HG03520 (cell line): Measurements from ENCODE around the gene KIAA1671.

Source experiments
- ATAC-seq: cut with Tn5 transposase; IDR thresholded peaks from one replicate; pipeline ENCODE4 v1.9.1; 2021; ENCODE audit warnings: mild to moderate bottlenecking, moderate library complexity; ENCODE audit not compliant: unreplicated experiment

The KIAA1671 gene

DNA sequence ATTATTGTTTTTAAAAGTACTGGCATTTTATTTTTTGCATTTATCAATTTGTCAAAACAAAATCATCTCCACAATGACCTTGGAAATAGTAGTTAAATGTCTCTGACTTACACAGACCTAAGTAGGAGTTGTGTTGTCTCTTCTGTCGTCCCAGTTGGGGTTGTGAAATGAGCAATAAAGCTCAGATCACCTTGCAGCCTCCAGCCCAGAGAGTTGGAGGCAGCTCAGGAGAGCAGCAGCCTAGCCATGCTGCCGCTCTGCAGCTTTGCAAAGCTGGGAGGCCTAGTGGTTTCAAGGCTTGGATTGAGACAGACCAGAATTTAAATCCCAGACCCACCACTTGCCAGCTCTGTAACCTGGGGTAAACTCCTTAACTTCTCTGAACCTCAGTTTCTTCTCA is 181.9 kb downstream of the KIAA1671 start:
- ATAC-seq: no peak

- no peak for ATAC-seq
Observed at GRCh38 chr22:25136953-25137576, 184.5 kb downstream of the KIAA1671 start.

DNA sequence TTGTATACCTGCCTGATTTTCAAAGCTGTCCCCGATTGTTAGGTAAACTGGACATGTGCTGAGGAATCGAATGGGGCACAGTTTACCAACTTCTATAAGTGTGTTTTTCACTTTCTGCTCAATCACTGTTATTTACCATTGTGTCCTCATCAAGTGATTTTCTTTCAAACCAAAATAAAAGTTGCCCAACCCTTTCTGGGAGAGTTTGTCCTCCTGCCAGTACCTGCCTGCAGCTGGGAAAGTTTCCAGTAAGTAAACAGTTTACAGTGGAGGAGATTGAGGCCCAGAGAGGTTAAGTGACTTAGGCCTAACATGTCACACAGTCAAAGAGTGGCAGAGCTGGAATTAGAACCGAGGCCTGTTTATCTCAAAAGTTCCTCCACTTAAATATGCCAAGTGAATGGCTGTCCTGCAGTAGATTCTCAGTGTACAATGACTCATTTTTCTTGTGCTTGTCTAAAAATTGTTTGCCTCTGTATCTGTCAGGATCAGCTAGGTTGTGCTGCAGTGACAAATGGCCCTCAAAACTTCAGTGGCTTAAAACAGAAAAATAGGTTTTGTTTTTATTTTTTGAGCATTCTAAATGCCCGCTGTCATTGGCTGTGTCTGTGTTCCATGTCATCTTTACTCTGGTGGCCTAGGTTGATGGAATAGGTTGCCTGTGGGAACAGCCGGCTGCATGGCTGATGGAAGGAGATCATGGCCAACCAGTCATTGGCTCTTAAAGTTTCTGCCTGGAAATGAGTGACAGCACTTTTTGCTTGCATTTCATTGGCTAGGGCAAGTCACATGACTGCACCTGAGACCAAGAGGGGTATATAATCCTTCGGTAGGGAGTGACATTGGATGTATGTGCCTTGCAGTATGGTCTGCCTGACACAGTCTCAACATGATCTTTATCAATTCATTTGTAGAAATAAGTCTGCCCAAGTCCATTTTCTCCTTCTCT is 185.3 kb downstream of the KIAA1671 start:
- ATAC-seq: no peak

- no peak for ATAC-seq
Observed at GRCh38 chr22:25139062-25139461, 186.5 kb downstream of the KIAA1671 start.

DNA sequence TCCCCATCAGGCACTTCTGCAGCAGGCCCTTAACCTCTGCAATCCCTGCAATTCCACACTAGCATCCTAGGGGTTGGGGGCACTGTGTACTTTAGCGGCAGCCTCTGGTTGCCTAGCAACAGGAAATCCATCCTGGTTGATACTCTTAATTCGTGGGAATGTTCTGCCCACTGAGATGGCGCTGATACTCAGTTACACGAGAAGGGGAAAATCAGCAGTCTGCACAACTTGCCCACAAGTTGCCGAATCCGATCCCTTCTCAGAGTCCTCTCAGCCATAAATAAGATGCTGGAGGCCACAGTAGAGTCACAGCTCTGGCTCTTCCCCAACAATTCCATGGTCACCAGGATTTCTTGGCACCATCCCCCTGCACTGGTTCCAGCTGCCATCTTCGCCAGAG is 189.6 kb downstream of the KIAA1671 start:
- no peak for ATAC-seq

GRCh38 chr22:25143156-25144076 is 190.9 kb downstream of the KIAA1671 start:
- ATAC-seq: no peak

DNA sequence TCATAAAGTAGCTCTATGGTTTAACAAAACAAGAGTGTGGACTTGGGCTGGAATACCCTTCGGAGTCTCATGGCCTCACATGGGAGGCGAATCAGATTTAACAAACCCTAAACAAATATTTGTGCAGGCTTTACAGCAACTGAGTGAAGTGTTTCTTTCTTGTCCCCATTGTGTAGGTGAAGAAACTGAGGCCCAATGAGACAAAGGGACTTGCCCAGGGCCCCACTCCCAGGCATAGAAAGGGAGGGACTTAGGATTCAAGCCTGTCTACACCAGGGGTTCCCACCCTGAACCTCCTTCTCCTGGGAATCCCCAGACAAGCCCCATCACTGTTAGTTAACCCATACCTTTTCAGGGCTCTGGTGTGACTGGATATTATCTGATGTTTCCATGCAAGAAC is 192.0 kb downstream of the KIAA1671 start:
- ATAC-seq: no peak

- no peak for ATAC-seq
Observed at GRCh38 chr22:25146307-25146706, 193.8 kb downstream of the KIAA1671 start.

GRCh38 chr22:25146906-25147641 is 194.6 kb downstream of the KIAA1671 start:
- no peak for ATAC-seq

GRCh38 chr22:25147642-25147928 is 195.1 kb downstream of the KIAA1671 start:
- ATAC-seq: no peak

- no peak for ATAC-seq
Observed at GRCh38 chr22:25148149-25148691, 195.7 kb downstream of the KIAA1671 start.

- no peak for ATAC-seq
Observed at GRCh38 chr22:25149014-25149413, 196.5 kb downstream of the KIAA1671 start.

DNA sequence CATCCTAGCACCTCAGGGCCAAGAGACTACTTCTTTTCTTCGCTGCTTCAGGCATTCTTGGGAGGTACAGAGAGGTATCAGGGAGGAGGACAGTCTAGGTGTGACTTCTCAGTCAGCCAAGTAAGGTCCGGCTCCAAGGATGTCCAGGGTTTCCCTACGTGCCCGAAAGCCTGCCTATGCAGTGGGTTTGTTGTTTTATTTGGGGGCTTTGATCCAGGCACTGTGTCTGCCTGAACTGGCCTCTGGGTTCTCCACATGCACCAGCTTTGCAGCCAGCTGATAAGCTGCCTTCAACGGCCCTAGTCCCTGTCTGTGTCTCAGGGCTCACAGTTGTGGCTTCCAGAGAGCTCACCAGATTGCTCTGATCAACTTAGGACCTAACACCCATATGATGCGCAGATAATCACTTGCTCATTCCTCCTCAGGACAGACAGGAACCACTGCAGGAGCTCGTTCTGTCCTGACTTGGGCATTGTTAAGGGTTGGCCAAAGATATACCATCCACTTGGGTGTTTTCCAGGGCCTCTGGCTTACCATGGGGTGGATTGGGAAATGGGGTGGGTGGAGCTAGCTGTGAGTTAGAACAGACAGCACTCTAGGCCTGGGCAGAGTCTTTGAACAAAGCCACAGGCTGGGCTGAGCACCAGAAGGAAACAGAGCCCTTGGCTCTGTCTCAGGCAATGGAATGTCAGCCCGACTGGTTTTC is 201.6 kb downstream of the KIAA1671 start:
- no peak for ATAC-seq

DNA sequence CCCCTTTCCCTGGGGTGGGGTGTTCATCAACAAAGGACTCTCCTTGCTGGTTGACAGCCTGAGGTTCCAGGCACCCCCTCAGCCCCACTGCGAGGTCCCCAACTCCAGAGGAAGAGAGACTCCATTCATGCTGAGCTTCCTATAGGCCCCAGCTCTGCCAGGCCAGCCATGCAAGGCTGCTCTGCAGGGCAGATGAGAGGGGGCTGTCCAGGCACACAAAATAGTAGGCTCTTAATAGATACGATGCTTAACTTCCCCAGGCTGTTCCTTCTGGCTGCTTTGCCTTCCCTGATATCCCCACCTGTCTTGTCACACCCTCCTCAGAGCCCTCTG is 202.1 kb downstream of the KIAA1671 start:
- no peak for ATAC-seq

- ATAC-seq: no peak
Observed at GRCh38 chr22:25156736-25157135, 204.2 kb downstream of the KIAA1671 start.

DNA sequence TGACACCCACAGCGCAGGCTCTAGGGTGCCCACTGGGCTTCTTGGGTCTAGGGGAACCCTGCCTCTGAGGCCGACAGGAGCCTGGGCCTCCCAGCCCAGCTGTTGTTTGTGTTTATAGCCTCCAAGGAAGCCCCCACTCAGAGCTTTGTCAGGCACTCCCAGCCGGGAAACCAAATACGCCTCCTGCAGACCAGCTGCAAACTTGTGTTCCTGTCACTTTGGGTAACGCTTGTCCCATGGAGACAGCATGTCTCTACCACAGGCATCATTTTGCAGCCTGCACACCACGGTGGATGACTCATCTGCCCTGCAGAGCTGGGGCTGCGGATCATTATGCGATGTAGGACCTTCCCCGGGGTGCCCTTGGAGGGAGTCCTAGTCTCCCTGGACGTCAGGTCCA is 206.5 kb downstream of the KIAA1671 start:
- ATAC-seq: no peak

GRCh38 chr22:25160120-25160996 is 207.8 kb downstream of the KIAA1671 start:
- no peak for ATAC-seq

GRCh38 chr22:25161017-25161915 is 208.8 kb downstream of the KIAA1671 start:
- ATAC-seq: no peak
